Hematopoietic multipotent progenitor cell (in vitro differentiated cells): Measurements from ENCODE around the gene DDRGK1. TPM values are rescaled to one million over a fixed set of nuclear protein-coding genes. Genes with fewer than 3 reads are reported as not detected.

Experiments used
- total RNA-seq: library from RNA; depleted of rRNA; stranded (reverse); fragments of >200 nt; gene quantifications from one replicate; pipeline ENCODE4 v1.2.3, GENCODE V29; 2012

Gene DDRGK1
- total RNA-seq, 1 donor: 30.2 TPM

Other genes starting within 250 kb of the DDRGK1 start
- gene GNRH2, start 161.1 kb downstream of the DDRGK1 start, total RNA-seq: 0.54 TPM
- gene MRPS26, start 158.6 kb downstream of the DDRGK1 start, total RNA-seq: 43.6 TPM
- 1.6 TPM for gene OXT, start 133.1 kb downstream of the DDRGK1 start, total RNA-seq
- gene AVP, start 120.0 kb downstream of the DDRGK1 start, total RNA-seq: 81.3 TPM
- gene FASTKD5, start 44.8 kb downstream of the DDRGK1 start, total RNA-seq: 16.2 TPM
- 13.7 TPM for gene UBOX5, start 44.8 kb downstream of the DDRGK1 start, total RNA-seq
- 9.4 TPM for gene LZTS3, start 31.1 kb downstream of the DDRGK1 start, total RNA-seq
- gene ITPA, start 4.8 kb upstream of the DDRGK1 start, total RNA-seq: 34.2 TPM
- 0.27 TPM for gene SLC4A11, start 34.5 kb upstream of the DDRGK1 start, total RNA-seq
- 9.7 TPM for gene DNAAF9, start 203.0 kb upstream of the DDRGK1 start, total RNA-seq